PC-3 (cell line): Measurements from ENCODE around the gene HNRNPDL.

Source experiments
- CTCF ChIP-seq: fragments of 300-600 bp; sonication (generic); conservative IDR thresholded peaks from 2 replicates; pipeline ENCODE4 v1.5.1; 2017; ENCODE audit warnings: antibody characterized with exemption, low read depth, mild to moderate bottlenecking, low read length
- EZH2phosphoT487 ChIP-seq: fragments of 300-600 bp; sonication (generic); IDR thresholded peaks from 2 replicates; pipeline ENCODE4 v1.6.1; 2018; ENCODE audit warnings: mild to moderate bottlenecking, antibody characterized with exemption, low read length, borderline replicate concordance

- TF ChIP-seq CTCF, result no peak
- no peak for TF ChIP-seq EZH2phosphoT487
Measured at GRCh38 chr4:82421796-82422560, 8.3 kb downstream of the HNRNPDL start.
